Measurements from ENCODE around the gene SUMO4. TPM values are rescaled to one million over a fixed set of nuclear protein-coding genes. Genes with fewer than 3 reads are reported as not detected.

Gene SUMO4
- total and polyA plus RNA-seq, 2 of the 4 experiments (the other 2 are of a cell fraction): 2.2 TPM; not detected in 1

DNA sequence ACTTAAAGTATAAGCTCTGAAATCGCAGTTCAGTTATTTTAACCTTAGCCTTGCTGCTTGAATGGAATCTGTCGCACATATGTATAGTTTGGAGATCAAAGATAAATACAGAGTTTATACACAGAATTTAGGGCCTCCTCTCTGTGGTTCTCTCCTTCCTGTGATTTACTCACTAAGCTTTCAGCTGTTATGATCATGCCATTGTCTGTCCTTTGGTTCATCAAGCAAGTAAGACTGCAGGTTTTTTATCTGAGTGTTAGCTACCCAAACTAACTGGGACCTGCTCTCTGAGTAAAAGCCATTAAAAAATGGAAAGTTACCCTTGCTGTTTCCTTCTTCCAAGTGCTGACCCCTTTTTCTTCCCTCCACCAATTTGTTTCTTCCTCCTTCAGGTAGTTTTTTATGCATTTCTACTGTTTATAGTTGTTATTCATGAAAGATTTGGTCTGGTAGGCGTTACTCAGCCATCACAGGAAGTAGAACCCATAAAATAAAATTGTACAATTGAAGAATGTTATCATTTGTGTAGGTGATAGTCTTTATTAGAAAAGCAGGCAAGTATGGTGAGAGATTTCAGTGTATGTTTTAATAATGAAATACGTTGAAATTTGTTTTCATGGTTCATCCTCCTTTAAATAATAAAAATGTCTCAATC lies 33.7 kb upstream of the SUMO4 start:
- CTCF ChIA-PET: interaction anchor here (0.6 kb wide), 1 partner anchor 16 kb away, joined by 3 read pairs; no protein-coding TSS in a partner anchor
- Histone ChIP-seq H3K9me3 (ENCODE audit: control insufficient read depth, insufficient read depth, low read length) (no peaks in the 10 kb centered on the region), H3K4me3 (ENCODE audit: insufficient read depth, low read depth, low read length) (no peak overlapping the region), H4K8ac (ENCODE audit: low read depth in 2 of 2, low read length in 2 of 2) (no peak overlapping the region), H3K56ac (ENCODE audit: extremely low read depth, insufficient read depth, low read length) (no peak overlapping the region), H3K14ac (replicated peaks; ENCODE audit: low read depth, low read length) (no peak overlapping the region), H3K9me1 (ENCODE audit: insufficient read depth, low read length) (peaks cover 8% of the 10 kb centered on the region), H3K27ac (ENCODE audit: insufficient read depth, low read length) (no peak overlapping the region), H3K36me3 (ENCODE audit: control insufficient read depth, insufficient read depth, low read length) (peaks cover 8% of the 10 kb centered on the region), H2AK5ac (ENCODE audit: low read depth, low read length) (no peak overlapping the region), H3K23ac (ENCODE audit: low read depth, low read length) (no peak overlapping the region), H2AK9ac (replicated peaks; ENCODE audit: low read depth, low read length, poor library complexity) (no peak overlapping the region), H3K79me1 (ENCODE audit: low read depth in 1 of 2, low read length in 2 of 2) (peaks cover 44 to 72% of the 10 kb centered on the region in 2 experiments), H2BK120ac (ENCODE audit: low read depth, low read length) (no peak overlapping the region), H2AFZ (replicated peaks; ENCODE audit: low read length, poor library complexity) (no peak overlapping the region), H4K20me1 (ENCODE audit: insufficient read depth, low read length) (peaks cover 60% of the 10 kb centered on the region), H3K4me2 (ENCODE audit: low read depth, low read length) (peak overlapping the region; percentile 35; the same call in 1 of the 2 replicates), H4K5ac (ENCODE audit: low read depth, low read length) (no peak overlapping the region; the same call in 1 of the 2 replicates), H3K4ac (ENCODE audit: low read depth, low read length) (no peak overlapping the region), H2BK5ac (ENCODE audit: low read depth, low read length, poor library complexity, severe bottlenecking) (no peak overlapping the region), H2BK15ac (ENCODE audit: low read depth, low read length) (no peak overlapping the region), H3K9ac (ENCODE audit: low read depth, low read length) (no peak overlapping the region), H2BK20ac (ENCODE audit: low read depth, low read length) (no peak overlapping the region), H3K18ac (ENCODE audit: low read depth, low read length) (no peak overlapping the region), H3K27me3 (ENCODE audit: control insufficient read depth, insufficient read depth, low read length) (no peaks in the 10 kb centered on the region), H4K91ac (ENCODE audit: insufficient read depth, low read depth, low read length) (no peak overlapping the region), H3K4me1 (ENCODE audit: control insufficient read depth, insufficient read depth, low read length) (peaks cover 9% of the 10 kb centered on the region)
- no peak for DNase-seq
- ATAC-seq (ENCODE audit: low read depth): no peak
- POLR2A ChIA-PET (ENCODE audit: unreplicated experiment): no interaction called here
- dilution Hi-C loops (cut with HindIII; ENCODE audit: low sequenced_read_pairs, unreplicated experiment): no loop called here
- no peak for TF ChIP-seq SMC3 (IDR thresholded peaks at IDR 0.05; ENCODE audit: low read depth, low read length)
- TF ChIP-seq POLR2A (IDR thresholded peaks at IDR 0.05; ENCODE audit: low read depth, low read length): no peak
- no peak for TF ChIP-seq MAZ (IDR thresholded peaks at IDR 0.05; ENCODE audit: borderline replicate concordance, low read depth, low read length)
- no peak for TF ChIP-seq RCOR1 (IDR thresholded peaks at IDR 0.05; ENCODE audit: insufficient replicate concordance, low read length)
- no peak for TF ChIP-seq BHLHE40 (IDR thresholded peaks at IDR 0.05; ENCODE audit: low read depth, low read length)
- no peak for TF ChIP-seq NFE2L2 (IDR thresholded peaks at IDR 0.05; ENCODE audit: low read depth, low read length)
- TF ChIP-seq CHD1 (IDR thresholded peaks at IDR 0.05; ENCODE audit: low read depth, low read length): no peak
- TF ChIP-seq CEBPB (IDR thresholded peaks at IDR 0.05; ENCODE audit: low read depth, low read length): no peak
- TF ChIP-seq ELK1 (IDR thresholded peaks at IDR 0.05; ENCODE audit: borderline replicate concordance, low read depth, low read length): no peak
- no peak for TF ChIP-seq MAFK (IDR thresholded peaks at IDR 0.05; ENCODE audit: low read depth, low read length)
- TF ChIP-seq RAD21 (IDR thresholded peaks at IDR 0.05; ENCODE audit: low read length): no peak
- TF ChIP-seq, protein P1, sequence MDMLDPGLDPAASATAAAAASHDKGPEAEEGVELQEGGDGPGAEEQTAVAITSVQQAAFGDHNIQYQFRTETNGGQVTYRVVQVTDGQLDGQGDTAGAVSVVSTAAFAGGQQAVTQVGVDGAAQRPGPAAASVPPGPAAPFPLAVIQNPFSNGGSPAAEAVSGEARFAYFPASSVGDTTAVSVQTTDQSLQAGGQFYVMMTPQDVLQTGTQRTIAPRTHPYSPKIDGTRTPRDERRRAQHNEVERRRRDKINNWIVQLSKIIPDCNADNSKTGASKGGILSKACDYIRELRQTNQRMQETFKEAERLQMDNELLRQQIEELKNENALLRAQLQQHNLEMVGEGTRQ (IDR thresholded peaks at IDR 0.05; ENCODE audit: low read depth, low read length): no peak
- intact Hi-C loops (cut with micrococcal nuclease): no loop called here
- no TSS peak for BruUV-seq (replicated peaks)
- WGBS, 2 experiments (ENCODE audit: extremely low coverage in 2 of 2, insufficient read length in 1 of 2): no CpG with 5 or more reads among the region's 4 CpGs
- in situ Hi-C loops (cut with MboI; ENCODE audit: low sequenced_read_pairs): no loop called here
